Fibroblast of the aortic adventitia (primary cell): ENCODE results near the gene HOXB3. TPM values are rescaled to one million over a fixed set of nuclear protein-coding genes. Genes with fewer than 3 reads are reported as not detected.

Experiments
- DNase-seq: peaks from one replicate; pipeline ENCODE4 v3.0.0-alpha.2; 2010; ENCODE audit warnings: low read depth
- H3K4me3 ChIP-seq: 2 replicates; pipeline ENCODE4 v1.5.1; 2011; ENCODE audit warnings: low read depth, mild to moderate bottlenecking, control low read depth, low read length, moderate library complexity
- small RNA-seq: library from RNA; depleted of rRNA; stranded (forward); fragments of <200 nt; gene quantifications from one replicate; pipeline ENCODE3, GENCODE V24; 2012
- total RNA-seq: library from RNA; depleted of rRNA; stranded (reverse); fragments of >200 nt; gene quantifications from 2 replicates; pipeline ENCODE4 v1.2.3, GENCODE V29; 2012; ENCODE audit warnings: low replicate concordance
- TF ChIP-seq, protein P1 (sequence below): IDR thresholded peaks from 2 replicates; pipeline ENCODE4 v1.5.1; 2011; ENCODE audit warnings: mild to moderate bottlenecking, low read length, control low read depth, inconsistent platforms; ENCODE audit not compliant: insufficient read depth

Gene HOXB3
- total RNA-seq, 1 donor, result 9.7 TPM

- TF ChIP-seq, protein P1, sequence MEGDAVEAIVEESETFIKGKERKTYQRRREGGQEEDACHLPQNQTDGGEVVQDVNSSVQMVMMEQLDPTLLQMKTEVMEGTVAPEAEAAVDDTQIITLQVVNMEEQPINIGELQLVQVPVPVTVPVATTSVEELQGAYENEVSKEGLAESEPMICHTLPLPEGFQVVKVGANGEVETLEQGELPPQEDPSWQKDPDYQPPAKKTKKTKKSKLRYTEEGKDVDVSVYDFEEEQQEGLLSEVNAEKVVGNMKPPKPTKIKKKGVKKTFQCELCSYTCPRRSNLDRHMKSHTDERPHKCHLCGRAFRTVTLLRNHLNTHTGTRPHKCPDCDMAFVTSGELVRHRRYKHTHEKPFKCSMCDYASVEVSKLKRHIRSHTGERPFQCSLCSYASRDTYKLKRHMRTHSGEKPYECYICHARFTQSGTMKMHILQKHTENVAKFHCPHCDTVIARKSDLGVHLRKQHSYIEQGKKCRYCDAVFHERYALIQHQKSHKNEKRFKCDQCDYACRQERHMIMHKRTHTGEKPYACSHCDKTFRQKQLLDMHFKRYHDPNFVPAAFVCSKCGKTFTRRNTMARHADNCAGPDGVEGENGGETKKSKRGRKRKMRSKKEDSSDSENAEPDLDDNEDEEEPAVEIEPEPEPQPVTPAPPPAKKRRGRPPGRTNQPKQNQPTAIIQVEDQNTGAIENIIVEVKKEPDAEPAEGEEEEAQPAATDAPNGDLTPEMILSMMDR, result no peak
- no peak overlapping the region for H3K4me3 ChIP-seq
- no peak for DNase-seq
Observed at GRCh38 chr17:48499735-48500434, 90.2 kb downstream of the HOXB3 start.

DNA sequence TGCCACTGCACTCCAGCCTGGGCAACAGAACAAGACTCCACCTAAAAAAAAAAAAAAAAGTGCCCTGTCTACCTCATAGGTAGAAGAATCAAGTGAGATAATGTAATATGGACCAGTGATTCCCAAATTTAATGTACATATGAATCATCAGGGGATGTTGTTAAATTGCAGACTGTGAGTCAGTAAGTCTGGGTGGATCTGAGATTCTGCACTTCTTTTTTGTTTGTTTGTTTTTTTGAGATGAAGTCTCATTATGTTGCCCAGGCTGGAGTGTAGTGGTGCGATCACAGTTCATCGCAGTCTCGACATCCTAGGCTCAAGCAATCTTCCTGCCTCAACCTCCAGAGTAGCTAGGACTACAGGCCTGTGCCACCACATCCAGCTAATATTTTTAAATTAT lies 90.8 kb downstream of the HOXB3 start:
- TF ChIP-seq, protein P1, result no peak
- H3K4me3 ChIP-seq, result no peak overlapping the region
- DNase-seq, result no peak

Small RNAs within 50 kb of the gene (small RNA-seq; reads per million reads assigned to genes)
- not detected for gene MIR196A1

Other genes starting within 250 kb of the HOXB3 start
- not detected in 2 replicates for gene SKAP1, start 160.0 kb downstream of the HOXB3 start, total RNA-seq
- not detected in 2 replicates for gene HOXB1, start 59.2 kb downstream of the HOXB3 start, total RNA-seq
- 1.5 and 9.0 TPM in 2 replicates for gene HOXB2, start 45.1 kb downstream of the HOXB3 start, total RNA-seq
- 3.8 and 7.0 TPM in 2 replicates for gene HOXB4, start 11.9 kb downstream of the HOXB3 start, total RNA-seq
- 0.27 and 0.57 TPM in 2 replicates for gene HOXB5, start 3.5 kb upstream of the HOXB3 start, total RNA-seq
- gene HOXB6, start 14.7 kb upstream of the HOXB3 start, total RNA-seq, result 0.63 and 13.1 TPM in 2 replicates
- gene HOXB7, start 20.8 kb upstream of the HOXB3 start, total RNA-seq, result 0.18 and 4.7 TPM in 2 replicates
- 0.09 TPM in 1 of 2 replicates, not detected in the other for gene HOXB8, start 25.1 kb upstream of the HOXB3 start, total RNA-seq
- not detected in 2 replicates for gene HOXB9, start 36.1 kb upstream of the HOXB3 start, total RNA-seq
- gene PRAC1, start 132.3 kb upstream of the HOXB3 start, total RNA-seq, result not detected in 2 replicates
- not detected in 2 replicates for gene PRAC2, start 132.9 kb upstream of the HOXB3 start, total RNA-seq
- gene HOXB13, start 138.5 kb upstream of the HOXB3 start, total RNA-seq, result not detected in 2 replicates
- gene TTLL6, start 227.0 kb upstream of the HOXB3 start, total RNA-seq, result not detected in 2 replicates
- gene CALCOCO2, start 240.8 kb upstream of the HOXB3 start, total RNA-seq, result 73.8 and 169 TPM in 2 replicates